HG02798 (cell line): Measurements from ENCODE around the gene MAS1L.

ENCODE experiments used
- ATAC-seq: cut with Tn5 transposase; IDR thresholded peaks from one replicate; pipeline ENCODE4 v1.9.1; 2021; ENCODE audit warnings: mild to moderate bottlenecking; ENCODE audit not compliant: unreplicated experiment, poor library complexity

The MAS1L gene, protein sequence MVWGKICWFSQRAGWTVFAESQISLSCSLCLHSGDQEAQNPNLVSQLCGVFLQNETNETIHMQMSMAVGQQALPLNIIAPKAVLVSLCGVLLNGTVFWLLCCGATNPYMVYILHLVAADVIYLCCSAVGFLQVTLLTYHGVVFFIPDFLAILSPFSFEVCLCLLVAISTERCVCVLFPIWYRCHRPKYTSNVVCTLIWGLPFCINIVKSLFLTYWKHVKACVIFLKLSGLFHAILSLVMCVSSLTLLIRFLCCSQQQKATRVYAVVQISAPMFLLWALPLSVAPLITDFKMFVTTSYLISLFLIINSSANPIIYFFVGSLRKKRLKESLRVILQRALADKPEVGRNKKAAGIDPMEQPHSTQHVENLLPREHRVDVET

DNA sequence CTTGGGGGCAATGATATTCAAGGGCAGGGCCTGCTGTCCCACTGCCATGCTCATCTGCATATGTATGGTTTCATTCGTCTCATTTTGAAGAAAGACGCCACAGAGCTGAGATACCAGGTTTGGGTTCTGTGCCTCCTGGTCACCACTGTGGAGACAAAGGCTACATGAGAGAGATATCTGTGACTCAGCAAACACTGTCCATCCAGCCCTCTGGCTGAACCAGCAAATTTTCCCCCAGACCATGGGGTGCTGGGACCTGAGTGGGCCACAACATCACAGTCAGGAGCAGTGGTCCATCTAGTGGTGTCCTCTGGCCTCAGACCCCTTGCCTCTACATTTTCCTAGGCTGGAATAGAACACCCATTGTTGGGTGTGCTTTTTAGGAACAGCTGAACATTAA, at the start of gene MAS1L:
TSS of gene MAS1L (minus strand) at position 297 of the 400 bp plus-strand sequence. CDS start at position 243, 54 bp downstream.
- ATAC-seq = no peak

DNA sequence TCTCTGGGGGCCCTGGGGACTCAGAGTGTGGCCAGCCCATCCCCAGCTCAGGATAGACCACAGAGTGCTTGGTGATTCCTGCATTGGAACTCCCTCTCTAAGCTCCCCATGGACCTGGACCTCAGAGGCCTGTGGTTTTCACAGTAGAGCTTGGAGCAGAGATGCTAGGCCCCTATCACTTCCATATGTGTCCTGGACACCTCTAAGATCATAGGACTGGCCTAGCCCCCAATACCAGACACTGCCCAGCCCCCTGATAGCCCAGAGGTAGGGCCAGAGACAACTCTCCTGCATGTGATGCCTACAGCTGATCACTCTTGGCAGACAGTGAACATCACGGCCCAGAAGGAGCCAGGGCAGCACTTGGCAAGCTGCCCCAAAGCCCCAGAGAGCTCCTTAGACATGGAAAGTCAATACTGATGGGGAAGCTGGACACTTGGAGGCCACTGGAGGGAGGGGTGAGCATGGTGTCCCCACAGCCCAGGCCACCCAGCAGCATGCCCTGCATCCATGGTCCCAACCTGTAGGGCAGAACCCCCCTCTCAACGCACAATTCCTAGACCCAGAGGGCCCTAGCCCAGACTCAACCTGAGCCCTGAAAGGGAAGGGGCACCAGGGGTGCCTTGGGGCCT, 44.7 kb upstream of the MAS1L start:
- no peak for ATAC-seq

DNA sequence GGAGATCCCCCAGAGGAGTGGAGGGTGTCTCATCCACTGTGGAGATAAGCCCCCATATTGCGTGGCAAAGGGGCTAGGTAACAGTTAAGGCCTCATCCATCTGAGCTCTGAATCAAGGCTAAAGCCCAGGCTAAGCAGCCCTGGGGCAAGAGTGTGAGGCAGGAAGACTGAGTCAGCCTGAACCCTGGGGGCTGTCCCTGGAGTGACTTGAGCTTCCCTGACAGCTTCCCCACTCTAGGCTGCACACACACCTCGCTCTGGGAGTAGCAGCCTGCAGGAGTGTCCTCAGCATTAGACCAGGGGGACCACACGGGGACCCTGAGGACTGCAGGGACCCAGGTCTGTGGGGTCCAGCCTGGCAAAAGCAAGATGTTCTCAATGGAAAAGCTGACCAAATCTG, 43.9 kb upstream of the MAS1L start:
- no peak for ATAC-seq

DNA sequence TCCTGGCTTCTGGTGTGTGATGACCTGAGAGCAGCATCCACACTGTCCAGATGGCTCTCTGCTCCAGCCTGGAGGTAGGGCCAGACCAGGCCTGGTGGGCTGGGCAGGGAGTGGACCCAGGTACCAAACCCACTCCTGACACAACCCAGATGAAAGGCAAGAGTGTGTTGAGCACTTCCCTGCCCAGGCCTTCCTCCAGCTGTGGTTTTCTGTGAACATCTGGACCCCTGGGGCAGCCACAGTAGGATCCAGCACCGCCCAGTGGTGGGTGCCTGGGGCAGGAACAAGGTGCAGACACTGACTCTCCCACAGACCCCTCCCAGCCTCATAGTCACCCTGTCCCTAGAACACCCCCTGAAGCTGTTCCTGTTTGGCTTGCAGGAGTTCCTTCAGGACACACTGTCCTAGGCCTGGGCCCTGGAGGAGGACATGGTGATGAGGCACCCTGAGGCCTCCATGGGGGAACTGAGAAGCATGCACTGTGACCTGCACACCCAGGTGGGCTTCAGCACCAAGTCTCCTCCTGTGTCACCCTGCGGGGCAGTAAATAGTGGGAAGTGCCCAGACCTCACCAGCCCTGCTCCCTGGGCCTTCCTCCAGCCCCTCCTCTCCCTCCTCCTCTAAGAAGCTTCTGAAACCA, 43.0 kb upstream of the MAS1L start:
- no peak for ATAC-seq

DNA sequence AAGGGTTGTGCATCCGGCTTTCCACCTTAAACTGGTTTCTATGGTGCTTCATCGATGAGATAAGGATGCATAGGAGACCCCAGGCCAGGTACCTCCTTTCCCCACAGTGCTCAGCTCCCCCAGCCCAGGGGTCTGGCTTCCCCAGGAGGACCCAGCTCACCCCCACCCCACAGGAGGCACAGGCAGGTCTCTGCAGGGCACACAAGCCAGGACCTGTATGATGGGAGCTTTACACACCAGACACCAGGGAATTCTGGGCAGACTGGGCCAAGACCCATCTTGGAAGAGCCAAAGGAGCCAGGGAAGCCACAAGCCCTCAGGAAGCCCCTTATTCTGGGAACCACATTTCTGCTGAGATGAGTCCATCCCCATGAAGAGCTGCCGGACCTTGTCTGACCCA, 42.2 kb upstream of the MAS1L start:
- ATAC-seq = no peak

DNA sequence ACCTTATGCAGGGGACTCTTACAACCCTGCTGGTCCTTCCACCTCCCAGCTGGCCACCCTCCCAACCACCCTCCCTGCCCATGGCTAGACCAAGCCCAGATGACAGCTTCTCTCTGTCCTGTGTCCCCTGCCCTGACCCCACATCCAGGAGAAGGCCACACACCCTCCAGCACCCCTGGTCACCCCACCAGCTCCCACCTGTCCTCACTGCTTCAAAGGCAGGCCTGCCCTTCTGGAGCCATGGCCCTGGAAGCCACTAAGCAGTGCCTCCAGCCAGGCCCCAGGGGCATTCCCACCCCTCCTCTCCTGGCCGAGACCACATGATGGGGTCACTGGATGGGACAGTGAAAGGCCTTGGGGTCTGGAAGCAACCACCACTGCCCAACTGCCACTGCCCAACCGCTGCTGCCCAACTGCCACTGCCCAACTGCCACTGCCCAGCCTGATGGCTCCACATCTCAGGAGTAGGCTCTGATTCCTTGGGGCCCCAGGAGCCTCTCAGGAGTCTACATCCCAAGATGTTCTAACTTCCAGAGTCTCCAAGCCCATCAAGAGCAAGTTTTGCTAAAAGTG, 41.3 kb upstream of the MAS1L start:
- no peak for ATAC-seq

DNA sequence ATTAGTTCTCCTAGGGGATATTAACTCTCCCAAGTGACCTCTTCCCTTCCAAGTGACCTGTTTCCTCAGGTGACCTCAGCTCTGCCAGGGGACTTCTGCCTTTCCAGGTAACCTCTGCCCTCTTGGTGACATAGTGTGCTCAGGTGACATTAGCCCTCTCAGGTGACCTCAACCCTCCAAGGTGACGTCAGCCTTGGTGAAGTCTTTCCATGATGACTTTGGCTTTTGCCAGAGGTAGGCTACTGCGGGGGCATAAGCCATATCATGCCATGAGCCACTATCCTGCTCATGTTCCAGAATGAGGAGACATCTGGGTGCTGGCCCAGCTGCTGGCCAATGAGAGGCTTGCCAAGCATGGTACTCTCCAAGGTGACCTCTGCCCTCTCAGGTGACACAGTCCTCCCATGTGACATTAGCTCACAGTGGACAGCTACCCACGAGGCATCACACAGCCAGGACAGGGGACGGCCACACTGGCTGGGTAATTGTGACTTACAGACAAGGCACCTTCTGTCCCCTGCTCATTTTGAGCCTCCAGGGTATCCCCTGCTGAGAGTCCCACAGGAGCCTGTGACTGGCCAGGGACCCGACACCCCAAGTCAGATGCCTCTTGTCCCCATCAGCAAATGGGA, 40.7 kb upstream of the MAS1L start:
- ATAC-seq = no peak

DNA sequence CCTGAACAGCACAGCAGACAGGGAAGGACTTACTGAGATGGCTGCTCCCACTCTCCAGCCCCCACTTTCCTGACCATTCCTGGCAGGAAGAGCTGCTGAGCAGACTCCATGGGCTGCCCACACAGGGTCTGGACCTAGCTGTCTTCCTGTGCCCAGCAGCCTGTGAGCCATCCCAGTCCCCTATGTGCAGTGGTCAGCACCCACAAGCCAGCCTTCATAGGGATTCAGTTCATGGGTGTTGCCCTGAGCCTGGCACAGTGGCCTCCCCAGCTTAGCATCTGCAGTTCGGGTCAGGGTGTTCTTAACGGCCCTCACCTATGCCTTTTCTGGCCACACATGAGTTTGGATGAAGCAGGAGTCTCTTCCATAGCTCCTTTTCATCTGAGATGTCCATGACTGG, 39.8 kb upstream of the MAS1L start:
- ATAC-seq = no peak

DNA sequence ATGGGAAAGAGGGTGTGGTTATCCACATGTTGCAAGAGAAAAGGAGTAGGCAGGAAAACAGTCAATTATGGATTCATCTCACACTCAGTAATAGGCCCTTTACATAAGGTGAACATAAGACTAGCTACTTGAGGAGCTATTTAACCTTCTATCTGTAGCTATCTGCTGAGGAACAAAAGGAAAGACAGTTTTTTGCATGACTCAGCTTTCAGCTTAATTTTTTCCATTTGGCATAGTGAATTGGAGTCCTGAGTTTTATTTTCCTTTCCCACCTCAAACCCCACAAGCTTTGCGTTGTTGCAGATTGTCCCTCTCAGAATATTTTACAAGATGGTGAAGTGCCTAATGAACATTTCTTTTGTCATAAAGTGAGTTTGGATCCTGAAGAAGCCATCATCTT, 39.4 kb upstream of the MAS1L start:
- ATAC-seq = no peak

DNA sequence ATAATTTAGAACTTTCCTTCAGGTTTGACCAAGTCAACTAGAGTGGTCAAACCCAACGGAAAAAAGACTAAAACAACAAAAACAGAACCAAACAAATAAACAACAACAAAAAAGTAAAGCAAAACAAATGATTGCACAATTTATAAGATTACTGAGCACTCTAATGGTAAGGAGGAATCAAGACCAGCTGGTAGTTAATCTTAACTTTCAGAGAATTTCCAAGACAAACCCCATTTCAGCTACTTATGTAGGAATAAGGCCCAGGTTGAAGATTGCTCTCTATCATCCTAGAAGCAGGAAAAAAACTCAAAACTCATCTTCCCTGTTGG, 37.5 kb upstream of the MAS1L start:
- no peak for ATAC-seq

DNA sequence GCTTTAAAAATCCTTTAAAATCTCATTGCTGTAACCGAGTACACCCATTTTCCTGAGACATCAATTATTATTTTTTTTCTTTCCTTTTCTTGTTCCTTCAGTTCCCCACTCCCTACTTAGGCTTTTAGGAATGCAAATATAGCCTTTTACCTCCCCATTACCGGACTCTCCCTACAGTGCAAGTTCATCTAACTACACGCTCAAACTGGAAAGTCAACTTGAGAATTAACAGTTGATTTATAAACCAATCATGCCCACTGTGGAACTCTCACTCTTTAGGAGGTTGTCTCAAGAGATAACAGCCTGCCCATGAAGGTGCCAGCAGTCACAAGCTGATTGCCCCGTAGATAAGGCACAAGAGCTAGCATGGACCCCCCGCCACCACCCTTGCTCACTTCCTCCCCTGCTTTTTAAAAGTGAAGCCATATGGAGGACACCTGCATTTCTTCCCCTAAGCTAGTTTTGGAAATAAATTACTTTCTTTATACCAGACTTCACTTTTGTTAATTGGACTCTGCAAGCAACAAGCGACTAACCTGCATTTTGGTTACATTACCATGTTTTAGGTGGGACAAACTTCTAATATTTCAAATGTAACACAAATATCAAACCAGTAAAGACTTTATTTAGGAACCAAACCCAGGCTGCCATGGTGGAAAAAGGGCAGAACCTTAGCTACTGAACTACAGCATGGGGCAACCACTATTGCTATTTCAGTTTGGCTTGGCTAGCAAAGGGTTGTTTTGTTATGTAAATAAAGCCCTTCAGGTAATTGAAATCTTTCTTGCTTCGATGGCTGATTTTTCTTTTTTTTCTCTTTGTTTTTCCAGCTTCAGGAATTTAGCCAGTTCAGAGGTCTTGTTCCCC, 36.9 kb upstream of the MAS1L start:
- no peak for ATAC-seq

DNA sequence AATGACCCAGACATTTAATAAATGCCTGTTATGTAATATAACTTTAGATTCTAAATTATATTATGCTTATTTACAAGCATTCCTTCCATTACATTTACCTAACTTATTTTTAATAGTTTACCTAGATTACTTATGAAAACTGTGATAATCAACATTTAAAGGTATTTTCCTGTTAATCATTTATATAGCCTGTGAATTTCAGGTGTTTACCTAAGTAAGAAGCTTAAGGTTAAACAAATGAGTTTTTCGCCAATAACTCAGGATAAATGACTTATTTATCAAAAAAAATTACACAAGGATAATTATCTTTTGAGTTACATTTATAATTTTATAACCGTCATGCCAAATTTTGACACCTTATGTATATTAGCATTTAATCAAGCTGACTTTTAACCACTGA, 36.3 kb upstream of the MAS1L start:
- no peak for ATAC-seq

DNA sequence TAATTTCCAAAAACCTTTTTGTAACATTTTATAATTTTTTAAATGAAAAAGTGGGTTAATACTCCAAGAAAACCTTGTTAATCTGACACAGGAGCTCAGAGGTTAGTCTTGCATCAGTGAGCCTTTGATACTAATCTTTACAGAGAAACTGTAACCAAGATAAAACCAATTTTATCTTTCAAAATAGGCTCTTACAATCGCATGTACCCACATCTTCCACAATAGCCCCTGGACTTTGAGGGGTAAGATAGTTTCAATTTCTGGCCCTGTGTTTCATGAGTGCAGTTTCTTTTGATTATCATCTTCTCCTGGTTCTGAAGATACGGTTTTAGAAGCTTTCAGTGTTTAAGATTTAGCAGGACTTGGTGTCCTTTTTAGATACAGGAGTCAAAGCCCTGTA, 34.5 kb upstream of the MAS1L start:
- ATAC-seq = no peak

DNA sequence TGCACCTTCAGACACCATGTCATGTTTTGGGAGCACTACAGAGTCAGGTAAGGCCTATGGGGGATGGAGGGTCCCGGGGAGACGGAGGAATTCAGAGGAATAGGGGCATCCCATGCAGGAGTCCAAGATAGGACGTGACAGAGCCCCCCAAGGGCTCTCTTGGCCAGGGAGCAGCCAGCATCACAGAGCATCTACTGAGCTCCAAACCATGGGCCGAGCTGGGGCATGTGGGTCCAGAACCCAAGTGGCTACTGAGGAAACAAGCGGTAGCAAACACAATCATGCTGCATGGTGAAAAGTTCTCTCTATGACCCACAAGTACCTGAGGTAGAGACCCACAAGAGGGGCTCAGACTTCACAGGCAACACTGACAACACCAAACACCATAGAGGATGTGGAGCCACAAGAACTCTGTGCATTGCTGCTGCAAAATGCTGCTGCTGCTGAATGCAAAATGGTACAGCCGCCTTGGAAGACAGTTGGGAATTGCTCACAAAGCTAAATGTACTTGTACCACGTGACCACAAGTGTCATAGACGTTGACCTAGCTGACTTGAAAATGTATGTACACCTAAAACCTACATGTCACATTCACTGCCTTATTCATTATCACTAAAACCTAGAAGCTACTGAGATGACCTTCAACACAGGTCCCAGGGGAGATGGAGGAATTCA, 33.4 kb upstream of the MAS1L start:
- no peak for ATAC-seq

DNA sequence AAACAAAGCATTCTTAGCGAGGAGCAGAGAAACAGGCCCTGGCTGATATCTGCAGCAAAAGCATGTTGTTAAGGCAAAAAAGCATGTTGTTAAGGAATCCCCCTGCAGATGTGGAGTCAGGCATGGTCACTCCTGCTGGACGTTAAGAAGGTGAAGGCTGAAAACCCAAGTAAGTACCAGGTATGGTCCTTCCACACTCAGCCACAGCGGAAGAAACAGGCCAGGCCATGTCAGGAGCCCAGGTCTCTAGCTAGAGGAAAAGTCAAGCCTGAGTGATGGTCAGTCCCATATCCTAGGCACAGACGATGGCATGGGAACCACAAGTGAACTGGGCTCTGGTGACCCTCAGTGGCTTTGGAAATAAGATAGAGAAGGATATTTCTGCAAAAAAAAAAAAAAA, 32.5 kb upstream of the MAS1L start:
- ATAC-seq = no peak

DNA sequence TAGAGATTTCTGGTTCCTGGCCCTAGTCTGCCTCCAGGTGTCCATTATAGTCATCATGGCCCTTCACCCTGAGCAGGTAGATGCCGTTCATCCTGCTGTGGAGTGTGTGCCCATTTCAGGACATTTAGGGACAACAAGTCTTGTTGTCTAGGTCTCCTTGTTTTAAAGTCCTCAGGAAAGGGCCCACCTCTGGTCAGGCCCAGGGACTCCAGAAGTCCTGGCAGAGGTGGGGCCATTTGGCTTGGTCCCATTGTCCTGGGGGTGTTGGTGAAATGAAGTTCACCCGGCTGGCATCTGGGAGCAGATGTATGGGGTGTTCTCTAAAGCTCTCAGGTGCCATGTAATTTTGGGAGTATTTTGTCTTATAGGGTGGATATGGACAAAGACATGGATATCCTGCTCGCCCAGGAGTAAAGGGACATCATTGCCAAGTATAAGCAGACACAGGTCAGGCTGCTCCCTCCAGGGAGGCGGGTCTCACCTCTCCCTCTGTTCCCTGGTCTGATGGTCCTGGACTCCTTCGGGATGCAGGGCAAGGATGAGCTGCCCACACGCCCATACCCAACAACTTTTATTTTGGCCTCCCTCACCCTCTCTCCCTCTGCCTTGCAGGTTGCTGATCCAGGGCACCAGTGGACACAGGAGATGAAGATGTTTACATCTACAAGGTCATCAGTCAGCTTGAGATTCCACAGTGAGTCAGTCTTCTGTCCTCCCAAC, 31.7 kb upstream of the MAS1L start:
- no peak for ATAC-seq

DNA sequence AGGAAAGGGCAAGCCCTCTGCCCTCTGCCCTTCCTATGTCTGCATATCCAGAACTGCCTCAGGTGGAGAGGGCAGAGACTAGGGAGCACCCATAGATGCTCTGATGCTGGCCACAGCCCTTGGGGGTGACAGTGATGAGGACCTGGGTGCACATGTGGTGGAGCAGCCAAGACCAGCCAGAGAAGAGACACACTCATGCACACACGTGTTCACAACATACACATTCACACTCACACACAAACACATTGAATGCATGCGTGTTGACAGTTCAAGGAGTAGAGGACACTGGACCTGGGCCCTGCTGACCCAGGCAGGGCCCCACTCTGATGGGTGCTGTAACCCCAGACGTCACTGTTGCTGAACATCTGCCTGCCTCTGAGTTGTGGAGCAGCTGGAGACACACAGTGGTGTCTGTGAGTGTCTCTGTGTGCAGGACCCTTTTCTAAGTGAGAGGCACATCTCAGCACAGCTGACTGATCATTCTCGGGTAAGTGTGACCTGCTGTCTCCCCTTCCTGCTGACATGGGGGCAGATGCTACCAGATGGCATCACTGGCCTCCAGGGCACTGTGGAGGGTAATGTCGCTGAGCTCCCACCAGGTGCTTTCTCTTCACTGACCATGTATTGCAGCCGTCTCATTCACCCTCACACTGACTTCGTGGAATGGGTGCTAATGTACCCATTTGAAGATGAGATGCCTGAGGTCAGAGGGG, 30.1 kb upstream of the MAS1L start:
- ATAC-seq = no peak

DNA sequence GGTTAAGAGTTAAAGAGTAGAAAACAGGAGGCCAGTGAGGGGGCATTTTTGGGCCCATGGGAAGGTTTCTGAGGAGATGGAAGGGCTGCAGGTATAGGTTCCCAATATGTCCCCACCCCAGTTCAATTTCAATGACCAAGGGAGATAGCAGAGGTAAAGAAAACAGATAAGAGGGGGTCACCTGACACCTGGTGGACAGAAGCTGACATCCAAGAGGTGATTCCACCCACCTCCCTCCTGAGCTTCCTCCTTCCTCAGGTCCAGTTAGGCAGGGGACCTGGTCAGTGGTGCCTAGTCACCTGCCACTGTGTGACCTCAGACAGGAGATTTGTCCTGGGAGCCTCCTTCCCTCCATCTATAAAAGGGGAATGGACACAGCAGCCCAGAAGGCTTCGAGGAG, 29.5 kb upstream of the MAS1L start:
- ATAC-seq = no peak
